Limb (tissue), 2 donors: ENCODE data around the gene UBE2E1.

ENCODE experiments used
- DNase-seq, 2 donors: peaks; one replicate each; pipeline ENCODE4 v3.0.0-alpha.2; 2016; ENCODE audit errors: extremely low spot score in 2 of 2

UBE2E1 gene

DNA sequence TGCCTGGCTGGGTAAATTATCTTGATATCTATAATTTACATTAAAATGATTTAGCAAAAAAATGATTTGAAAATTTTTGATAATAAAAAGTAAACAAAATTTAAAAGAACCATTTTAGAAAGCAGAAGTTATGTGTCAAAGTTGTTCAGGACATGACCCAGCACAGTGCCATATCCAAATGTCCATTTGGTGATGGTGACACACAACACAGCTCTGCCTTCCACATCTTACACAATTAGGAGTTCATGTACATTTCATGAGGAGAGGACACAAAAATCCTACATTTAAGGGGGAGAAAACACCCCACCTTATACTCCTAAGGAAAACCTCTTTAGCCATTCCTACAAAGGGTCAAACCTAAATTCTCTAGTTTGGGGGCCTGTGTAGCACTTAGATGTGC, 10.7 kb upstream of the UBE2E1 start:
- DNase-seq, result no peak

GRCh38 chr3:23796518-23796917, 9.2 kb upstream of the UBE2E1 start:
- DNase-seq, result no peak

- DNase-seq, result no peak
These were observed 8.3 kb upstream of the UBE2E1 start for GRCh38 chr3:23797491-23797890.

DNA sequence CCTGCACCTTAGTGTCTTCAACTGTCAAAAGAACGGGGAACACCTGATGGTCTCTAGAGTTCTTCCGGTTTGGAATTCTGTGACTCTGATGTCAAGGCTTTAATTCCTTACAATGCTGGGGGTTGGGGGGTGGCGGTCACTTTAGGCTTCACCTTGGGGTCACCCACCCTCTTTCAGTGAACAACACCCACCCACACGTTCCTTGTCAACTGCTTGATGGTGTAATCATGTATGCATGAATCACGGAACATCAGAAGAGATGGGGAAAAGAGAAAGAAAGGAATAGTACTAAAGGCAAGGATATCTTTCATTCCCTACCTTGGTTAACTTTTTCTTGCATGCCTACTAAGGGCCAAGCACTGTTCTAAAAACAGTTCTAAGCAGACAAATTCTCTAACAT, 7.3 kb upstream of the UBE2E1 start:
- DNase-seq, result no peak

DNA sequence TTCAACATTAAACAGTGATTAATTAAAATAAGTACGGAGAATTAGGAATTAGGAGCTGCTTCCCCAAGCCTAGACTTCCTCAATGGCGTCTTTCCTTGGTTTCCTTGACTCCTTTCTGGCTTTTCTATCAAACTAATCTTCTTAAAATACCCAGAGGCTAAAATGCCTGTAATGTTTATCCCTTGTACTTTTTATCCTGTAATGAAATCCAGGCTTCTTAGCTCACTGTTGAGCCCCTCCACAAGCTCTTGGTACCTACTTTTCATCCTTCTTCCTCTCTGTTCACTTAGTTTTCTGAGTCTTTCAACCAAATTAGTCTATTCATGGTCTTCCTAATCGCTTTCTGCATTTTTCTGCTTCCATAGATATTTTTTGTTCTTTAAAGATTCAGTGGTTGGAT, 6.9 kb upstream of the UBE2E1 start:
- DNase-seq, result no peak

- DNase-seq, result no peak
These were observed 5.0 kb upstream of the UBE2E1 start for GRCh38 chr3:23800731-23801130.

DNA sequence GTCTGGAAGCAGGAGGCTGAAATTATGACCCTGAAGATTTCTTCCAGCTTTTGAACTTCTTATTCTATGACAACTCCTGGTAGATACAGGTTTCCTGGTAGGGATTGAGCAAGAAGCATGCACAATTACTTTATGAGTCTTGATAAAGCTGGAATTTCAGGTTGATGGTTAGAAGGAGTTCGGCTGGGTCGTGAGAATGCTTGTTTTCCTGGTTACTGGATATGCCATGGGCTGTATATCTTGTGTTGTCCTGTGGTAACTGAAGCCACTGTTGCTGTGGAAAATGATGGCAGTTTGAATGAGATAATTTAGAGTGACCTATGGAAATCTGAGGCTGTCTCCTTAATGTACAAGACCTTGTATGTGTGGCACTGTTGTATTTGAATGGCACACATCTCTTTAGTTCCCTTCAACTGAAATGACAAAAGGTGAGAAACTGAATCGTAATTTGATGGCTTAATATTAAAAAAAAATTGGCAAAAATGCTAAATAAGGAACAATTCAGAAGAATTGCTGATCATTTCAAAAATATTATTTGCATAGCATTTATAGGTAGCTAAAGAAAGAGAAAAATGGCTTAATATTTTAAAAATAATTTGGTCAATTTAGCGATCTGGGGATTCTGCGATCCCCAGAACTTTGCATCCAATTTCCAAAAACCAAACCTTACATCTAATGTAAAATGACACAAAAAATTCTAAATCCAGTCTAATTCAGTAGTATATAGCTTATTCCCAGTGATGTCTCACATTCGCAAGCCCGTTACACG, 1.1 kb upstream of the UBE2E1 start:
- DNase-seq, result no peak

GRCh38 chr3:23805210-23805632, 534 bp upstream of the UBE2E1 start:
- no peak for DNase-seq

GRCh38 chr3:23806534-23807423, 1.0 kb downstream of the UBE2E1 start:
- peak; percentile 39 to 77 for DNase-seq

- DNase-seq, result no peak
These were observed 1.8 kb downstream of the UBE2E1 start for GRCh38 chr3:23807424-23808015.

DNA sequence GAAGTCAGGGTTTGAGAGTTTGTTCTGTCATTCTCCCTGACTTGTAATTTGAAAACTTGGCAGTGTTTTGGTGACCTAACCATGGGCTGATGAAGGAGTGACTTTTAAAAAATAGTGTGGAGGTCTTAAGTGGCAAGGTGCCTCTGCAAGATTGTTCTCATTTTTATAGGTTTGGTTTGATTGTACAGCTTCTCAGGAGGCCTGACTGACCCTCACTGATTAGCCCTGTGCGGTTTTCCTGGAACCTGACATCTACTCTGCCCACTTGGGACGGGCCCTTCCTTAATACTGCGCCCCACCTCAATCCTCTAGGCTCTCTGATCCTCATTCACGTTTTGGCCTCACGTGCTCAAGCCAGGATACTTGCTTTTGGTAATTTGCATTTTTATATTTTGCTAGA, 2.8 kb downstream of the UBE2E1 start:
- DNase-seq, result no peak

DNA sequence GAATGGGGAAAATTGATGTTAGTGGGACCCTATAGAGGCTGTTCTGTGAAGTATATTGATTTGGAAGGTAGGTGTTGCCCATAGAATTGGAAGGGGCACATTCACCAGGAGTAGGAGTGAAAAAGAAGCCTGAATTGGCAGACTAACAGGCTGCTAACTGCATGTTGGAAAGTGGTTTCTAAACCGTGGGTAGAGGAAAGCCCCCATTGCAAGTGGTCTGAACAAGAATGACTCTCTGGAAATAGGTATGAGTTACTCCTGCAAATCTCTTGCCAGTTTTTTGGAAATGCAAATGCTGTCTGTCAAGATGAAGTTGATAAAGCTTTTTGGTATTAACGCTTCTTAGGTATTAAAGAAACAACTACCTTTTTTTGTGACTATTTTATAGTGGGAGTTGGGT, 3.5 kb downstream of the UBE2E1 start:
- DNase-seq, result no peak

DNA sequence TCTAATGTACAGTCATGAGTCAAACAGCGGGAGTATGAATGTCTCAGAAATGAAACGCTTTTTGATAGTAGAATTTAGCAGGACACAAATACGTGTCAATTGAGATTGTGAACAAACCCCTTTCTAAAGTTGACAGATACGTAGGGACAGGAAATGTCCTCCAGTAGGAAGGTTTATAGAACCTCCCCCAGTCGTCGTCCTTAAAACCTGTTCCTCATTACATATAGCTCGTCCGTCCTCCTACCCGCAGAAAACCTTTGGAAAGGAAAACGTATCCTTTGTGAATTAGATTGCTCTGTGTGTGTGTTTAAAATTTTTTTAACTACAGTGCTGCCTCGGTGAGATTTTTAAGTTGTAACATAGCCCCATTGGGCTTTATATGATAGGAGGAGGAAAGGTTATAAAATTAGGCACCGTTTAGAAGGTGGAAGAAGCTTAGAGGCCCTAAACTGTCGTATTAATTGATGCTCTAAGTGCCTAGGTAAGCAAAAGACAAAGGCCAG, 4.1 kb downstream of the UBE2E1 start:
- DNase-seq, result no peak

DNA sequence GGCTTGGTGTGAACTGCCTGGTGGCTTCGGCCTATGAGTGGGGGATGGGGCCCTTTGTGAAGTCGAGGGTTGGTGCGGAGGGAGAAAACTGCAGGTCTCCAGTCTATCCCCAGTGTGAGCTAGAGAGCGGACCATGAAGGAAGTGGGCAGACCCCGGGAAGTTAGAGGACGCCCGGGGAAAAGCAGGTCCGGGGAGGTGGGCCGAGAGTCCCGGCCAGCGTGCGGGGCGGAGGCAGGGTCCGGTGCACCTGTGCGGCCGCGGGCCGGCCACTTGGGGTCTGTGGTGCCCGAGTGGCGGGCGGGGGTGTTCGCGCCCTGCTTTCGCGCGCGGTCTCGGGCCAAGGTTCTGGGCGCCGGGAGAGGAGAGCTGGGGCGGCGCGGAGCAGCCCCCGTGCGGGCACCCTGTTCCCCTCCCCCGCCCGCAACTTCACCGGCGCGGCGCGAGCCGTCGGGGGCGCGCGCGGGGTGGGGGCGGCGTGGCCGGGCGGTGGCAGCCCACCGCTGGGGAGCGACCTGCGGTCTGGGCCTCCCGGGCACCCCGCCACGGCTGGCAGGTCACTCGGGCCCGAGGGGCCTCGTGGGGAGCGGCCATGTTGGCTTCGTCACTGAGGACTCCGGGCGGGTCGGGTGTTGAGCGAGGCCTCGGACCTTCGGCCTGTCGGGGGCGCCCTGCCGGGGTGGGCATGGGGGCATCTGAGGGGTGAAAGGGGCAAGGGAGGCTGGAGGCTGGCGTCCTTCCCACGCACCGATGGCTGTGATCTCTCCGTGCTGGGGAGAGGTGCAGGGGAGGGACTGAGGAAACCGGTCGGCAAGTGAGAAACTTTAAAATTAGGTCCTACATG, 4.8 kb downstream of the UBE2E1 start:
- peak in 1 of 2 donors; percentile 70 for DNase-seq

- DNase-seq, result no peak
These were observed 5.4 kb downstream of the UBE2E1 start for GRCh38 chr3:23811185-23811527.

GRCh38 chr3:23811919-23812318, 6.2 kb downstream of the UBE2E1 start:
- no peak for DNase-seq

DNA sequence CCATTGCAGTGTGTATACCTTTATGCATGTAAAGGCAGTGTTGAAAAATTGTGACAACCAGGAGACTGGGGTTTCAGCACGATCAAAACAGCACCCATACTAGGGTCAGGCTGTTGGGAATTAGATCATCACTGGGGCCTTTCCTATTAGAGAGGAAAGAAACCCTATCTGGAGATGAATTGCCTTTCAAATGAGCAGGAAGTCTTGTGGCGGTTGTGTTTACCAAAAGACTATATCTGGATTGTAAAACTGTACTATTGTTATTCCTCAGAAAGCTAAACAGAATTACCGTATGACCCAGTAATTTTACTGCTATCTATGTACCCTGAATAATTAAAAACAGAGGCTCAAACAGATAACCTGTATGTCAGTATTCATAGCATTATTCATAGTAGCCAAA, 10.1 kb downstream of the UBE2E1 start:
- DNase-seq, result no peak

GRCh38 chr3:23816721-23817120, 11.0 kb downstream of the UBE2E1 start:
- DNase-seq, result no peak

GRCh38 chr3:23817508-23818223, 11.9 kb downstream of the UBE2E1 start:
- no peak for DNase-seq

- DNase-seq, result no peak
These were observed 14.0 kb downstream of the UBE2E1 start for GRCh38 chr3:23819599-23820360.
